GM19025 (cell line): Measurements from ENCODE around the gene SHPK.
A peak's percentile ranks its signal among the peaks of the same experiment; 100 is the strongest.

Experiments
- ATAC-seq: cut with Tn5 transposase; IDR thresholded peaks from one replicate; pipeline ENCODE4 v1.9.1; 2021; ENCODE audit warnings: mild to moderate bottlenecking, low read depth, moderate library complexity; ENCODE audit not compliant: unreplicated experiment

Gene SHPK, protein sequence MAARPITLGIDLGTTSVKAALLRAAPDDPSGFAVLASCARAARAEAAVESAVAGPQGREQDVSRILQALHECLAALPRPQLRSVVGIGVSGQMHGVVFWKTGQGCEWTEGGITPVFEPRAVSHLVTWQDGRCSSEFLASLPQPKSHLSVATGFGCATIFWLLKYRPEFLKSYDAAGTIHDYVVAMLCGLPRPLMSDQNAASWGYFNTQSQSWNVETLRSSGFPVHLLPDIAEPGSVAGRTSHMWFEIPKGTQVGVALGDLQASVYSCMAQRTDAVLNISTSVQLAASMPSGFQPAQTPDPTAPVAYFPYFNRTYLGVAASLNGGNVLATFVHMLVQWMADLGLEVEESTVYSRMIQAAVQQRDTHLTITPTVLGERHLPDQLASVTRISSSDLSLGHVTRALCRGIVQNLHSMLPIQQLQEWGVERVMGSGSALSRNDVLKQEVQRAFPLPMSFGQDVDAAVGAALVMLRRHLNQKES

DNA sequence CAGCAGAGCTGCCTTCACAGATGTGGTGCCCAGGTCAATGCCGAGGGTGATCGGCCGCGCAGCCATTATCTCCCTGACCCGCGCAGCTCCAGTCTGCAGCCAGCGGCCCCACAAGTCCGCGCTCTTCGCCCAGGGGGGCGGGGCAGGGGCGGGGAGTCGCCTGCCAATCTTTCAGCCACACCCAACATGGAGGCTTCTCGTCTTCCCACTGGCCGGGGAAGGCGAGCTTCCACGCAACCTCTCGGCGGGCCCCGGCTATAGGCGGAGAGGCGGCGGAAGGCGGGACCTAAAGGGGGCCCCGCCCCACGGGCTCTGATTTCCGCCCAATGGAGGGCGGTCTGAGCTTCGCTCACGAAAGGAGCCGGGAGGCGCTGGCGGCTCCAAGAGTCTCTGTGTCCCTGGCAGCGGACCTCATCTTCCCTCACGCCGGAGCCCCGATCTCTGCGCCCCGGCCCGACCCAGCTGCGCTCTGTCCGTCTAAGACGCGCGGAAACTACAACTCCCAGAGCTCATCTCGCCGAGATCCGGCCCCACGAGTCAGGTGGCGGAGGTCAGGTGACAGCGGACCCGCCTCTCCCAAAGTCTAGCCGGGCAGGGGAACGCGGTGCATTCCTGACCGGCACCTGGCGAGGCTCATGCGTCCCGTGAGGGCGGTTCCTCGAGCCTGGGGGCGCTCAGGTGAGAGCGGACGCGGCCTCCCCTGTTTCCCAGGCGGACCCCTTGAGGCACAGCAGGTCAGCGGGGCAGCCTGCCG lies at the start of gene SHPK, which contains the start of gene CTNS:
TSS of gene SHPK (minus strand) at position 97 of the 754 bp plus-strand sequence. CDS start at position 66, 31 bp downstream.
TSS of gene CTNS (plus strand) at position 607 of the 754 bp plus-strand sequence. CDS start 3,447 bp downstream, outside the sequence.
- peak; percentile 93 for ATAC-seq

DNA sequence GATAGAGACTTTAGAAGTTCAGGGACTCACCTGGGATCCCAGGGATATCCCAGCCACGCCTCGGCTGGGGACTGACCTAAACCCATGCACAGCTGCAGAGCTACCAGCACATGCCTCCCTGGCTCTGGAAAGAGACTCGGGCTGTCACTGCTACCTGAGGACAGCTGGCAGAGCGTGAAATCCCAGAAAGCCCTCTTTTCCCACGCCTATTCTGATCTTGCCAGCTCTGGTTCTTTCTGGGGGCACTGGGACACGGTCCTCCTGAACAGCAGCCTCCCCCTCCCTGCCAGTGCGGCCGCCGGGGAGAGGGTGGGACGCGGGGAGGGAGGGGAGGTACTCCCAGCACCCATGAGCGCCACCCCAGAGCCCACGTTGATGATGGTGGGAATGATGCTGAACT lies 49.1 kb upstream of the SHPK start:
- ATAC-seq = no peak

DNA sequence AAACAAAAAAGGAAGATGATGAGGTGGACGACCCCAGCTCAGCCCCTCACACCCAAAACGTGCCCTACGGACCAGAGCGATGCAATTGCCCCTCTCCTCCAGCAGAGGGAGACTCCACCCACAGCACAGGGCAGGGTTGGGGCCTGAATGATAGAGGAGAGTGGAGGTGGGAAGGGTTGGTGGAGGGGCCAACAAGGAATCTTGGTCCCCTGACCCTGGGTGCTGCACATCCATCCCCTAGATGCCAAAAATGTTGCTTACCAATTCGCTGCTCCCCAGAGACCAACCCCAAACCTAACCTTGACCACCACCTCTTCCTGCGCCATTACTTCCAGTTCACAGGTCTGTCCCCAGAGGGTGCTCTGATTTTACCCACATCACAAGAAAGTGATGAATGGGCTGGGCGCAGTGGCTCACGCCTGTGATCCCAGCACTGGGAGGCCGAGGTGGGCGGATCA lies 47.0 kb upstream of the SHPK start:
- no peak for ATAC-seq

DNA sequence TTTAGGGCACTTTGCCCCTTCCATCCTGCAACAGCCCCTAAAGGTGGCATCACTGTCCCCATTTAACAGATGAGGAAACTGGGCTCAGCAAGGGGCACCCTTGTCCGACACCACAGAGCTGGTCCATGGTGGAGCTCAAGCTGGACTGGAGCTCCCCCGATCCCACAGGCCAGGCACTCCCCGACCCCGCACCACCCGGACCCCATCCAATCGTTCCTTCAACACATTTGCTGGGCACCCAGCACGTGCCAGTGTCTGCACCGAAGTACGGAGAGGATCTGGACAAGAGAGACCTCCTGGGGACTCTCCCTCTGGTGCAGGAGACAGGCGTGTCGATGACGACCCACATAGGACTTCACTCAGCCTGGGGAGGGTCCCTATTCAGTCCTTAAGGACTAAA lies 46.0 kb upstream of the SHPK start:
- no peak for ATAC-seq

DNA sequence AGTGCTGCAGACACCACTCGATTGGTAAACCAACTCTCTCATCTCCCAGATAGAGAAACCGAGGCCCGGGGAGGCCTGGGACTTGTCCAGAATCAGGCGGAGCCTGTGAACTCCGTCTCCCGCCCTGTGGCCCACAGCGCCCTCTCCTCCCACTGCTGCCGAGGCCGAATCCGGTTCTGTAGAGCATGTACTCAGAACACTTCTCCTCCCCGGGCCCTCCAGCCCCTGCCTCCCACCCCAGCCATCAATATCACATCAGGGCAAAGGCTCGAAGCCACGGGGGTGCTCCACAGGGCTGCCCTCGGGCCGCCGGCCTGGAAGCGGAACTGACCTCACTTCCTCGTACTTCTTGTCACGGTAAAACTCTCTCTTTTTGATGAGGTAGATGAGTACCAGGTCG lies 45.5 kb upstream of the SHPK start:
- ATAC-seq = no peak

DNA sequence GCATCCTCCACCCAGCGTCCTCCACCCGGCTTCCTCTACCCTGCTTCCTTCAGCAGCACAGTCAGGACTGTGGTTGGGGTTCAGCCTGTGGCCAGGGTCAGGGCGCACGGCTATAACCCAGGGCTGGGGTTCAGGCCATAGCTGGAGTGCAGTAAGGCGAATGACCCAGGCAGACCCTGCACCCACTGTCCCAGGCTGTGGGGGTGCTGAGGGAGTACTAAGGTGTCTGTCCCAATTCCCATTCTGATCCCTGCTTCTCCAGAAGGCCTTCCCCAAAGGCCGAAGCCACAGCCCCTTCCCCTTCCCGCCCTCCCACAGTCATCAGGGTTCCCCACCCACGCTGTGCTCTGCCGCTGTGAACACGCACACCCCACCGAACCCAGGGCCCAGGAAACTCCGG lies 45.0 kb upstream of the SHPK start:
- ATAC-seq = no peak

DNA sequence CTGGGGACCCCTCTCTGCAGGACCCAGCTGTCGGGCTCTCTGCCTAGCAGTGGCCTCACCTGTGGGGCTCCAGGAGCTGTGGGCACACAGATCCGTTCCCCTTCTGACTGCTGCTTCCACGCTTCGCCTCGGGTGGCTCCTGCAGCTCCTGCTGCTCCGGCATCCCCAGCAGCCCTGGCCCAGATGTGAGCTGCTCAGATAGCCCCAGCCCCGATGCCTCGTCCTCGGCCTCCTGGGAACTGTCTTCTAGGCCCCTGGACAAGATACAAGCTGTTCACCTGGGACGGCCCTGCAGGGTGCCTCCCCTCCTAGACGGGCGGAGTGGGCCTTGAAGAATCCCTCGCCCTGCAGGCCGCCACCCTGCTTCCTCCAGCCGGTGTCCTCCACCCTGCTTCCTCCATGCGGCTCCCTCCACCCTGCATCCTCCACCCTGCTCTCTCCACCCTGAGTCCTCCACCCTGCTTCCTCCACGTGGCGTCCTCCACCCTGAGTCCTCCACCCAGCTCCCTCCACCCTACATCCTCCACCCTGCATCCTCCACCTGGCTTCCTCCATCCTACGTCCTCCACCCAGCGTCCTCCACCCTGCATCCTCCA lies 43.6 kb upstream of the SHPK start:
- no peak for ATAC-seq

DNA sequence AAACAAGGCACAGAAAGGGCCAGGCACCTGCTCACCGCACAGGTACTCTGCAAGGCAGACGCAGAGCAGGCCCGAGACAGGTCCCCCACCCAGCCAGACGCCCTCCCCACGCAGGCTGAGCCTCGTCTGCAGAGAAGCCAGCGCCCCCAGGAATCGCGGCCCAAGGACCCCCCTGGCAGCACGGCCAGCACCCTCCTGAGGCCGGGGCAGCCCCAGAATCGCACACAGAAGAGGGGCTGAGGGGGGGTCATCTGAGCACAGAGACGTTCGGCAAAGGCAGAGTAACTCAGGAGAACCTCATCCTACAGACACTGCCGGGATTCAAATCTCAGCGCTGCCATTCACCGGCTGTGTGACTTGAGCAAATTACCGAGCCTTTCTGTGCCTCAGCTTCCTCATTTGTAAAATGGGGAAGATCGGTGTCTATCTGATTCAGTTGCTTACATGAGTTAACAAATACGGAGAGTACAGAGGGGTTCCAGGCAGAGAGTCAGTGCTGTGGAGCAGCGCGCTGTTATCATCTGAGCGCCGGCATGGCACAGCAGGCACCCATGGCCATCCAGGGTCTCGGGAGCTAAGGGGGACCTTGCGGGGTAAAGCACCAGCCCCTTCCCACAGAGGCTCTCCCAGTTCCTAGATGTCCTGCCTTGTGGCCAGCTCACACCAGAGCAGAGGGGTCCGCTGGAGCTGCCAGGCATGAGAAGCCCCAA lies 42.9 kb upstream of the SHPK start:
- ATAC-seq = no peak

DNA sequence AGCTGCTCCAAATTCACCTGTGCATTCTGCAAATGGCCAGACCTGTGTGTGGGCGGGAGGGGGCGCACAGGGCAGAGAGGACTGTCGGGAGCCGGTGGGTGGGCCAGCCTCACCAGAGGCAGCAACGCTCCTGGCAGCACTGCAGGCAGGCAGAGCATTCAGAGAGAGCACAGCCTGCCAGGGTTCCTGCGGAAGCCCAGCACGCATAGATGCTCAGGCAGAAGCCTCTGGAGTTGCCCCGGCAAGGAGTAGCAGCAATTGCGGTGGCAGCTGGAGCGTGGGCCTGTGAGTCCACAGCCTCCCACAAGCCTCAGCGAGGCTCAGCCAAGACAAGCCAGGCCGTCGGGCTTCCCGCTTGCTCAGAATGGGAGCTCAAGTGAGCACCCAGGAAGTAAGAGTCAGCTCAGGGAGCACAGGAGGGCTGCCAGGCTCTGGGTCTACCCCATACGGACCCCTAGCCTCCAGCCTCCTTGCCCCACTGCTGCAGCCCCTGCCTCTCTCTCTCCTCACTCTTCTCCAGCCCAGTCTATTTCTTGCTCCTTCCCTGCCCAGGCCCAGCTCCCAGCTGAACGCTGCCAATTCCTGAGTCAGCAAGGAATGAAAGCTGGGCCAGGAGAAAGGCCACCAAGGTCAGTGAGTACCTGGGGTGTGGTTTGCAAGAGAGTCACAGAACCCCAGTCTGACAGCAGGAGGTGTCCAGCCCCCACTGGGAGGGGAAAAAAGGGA lies 42.2 kb upstream of the SHPK start:
- no peak for ATAC-seq

DNA sequence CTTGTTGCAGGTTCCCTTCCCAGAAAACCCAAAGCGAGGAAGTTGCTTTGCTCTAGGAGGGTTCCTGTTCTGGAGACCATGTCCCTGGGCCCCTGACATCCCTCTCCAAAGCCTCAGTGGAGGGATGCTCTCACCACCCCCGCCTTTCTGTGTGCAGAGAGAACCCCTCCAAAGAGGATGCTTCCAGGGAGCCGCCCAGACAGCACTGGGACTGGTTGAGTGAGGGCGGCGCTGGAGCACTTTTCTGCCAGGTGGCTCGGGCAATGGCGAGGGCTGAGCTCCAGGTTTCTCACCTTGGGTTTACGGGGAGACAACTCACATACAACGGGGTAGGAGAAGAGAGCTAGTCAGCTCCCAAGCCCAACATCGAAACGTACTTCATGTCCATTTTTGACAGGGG lies 39.8 kb upstream of the SHPK start:
- no peak for ATAC-seq

DNA sequence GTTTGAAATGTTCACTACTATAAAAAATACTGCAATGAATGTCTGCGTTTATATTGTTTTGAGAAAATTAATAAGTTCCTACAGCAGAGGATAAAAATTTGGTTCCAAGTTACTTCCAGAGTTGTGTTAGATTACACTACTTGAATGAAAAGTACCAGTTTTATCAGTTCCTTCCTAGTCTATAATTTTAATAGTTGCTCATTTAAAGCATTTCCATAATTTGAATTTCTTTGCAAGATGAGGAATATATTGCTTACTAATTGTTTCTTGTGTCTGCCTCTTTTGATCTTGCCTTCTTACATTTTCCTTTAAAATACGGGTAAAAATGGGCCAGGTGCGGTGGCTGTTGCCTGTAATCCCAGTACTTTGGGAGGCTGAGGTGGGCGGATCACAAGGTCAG lies 36.5 kb upstream of the SHPK start:
- no peak for ATAC-seq

DNA sequence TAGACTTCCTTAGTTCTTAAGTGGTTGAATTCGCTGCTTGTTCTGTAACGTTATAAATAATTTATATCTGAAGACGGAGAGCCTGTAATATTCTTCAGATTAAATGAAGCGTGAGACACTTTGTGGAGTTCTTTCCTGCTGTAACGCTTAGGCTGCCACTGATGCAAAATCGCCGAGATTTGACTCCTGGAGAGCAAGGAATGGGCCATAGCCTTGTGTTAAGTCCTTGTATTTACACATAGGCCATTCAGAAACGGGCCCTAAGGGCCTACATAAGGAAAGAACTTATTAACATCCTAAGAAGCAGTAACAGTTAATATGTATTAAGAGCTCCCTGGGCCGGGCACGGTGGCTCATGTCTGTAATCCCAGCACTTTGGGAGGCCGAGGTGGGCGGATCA lies 33.5 kb upstream of the SHPK start:
- ATAC-seq = no peak

DNA sequence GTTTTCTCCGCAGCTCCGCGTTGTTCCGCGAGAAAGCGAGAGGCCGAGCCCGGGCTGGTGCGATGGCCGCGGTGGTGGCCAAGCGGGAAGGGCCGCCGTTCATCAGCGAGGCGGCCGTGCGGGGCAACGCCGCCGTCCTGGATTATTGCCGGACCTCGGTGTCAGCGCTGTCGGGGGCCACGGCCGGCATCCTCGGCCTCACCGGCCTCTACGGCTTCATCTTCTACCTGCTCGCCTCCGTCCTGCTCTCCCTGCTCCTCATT lies 33.0 kb upstream of the SHPK start:
- no peak for ATAC-seq

DNA sequence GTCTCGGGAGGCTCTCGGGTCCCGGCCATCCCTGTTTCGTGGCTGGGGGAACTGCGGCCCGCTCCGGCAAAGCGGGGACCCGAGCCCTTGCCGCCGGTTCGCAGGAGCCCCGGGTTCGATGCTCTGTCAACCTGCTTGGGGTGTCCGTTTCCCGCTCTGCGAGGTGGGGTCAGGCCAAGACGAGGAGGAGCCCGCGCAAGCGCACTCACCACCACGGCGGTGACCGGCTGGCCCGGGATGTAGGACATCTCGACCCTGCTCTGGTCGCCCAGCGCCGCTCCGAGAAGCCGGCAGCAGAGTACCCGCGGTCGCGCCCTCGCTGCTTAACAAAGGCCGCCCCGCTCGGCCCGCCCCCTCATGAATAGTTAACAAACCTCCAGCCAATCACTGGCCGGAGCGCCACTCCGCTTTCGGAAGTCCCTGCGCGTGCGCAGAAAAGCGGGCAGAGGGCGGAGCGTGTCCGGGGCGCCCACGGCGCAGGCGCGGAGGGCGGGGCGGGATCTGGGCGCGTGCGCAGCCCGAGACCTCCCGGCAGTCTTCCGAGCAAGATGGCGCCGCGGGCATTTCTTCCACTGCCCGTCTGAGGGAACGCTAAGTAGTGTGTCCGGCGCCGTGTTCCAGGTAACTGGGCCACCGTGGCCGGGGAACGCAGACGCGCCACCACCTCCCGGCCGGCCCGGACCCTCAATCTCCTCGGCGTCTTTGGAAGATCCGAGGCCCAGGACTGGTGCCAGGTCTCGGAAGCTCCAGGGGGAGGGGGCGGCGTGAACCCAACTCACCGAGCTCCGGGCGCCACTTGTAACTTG lies 32.4 kb upstream of the SHPK start, which contains the start of the genes EMC6 and TAX1BP3:
TSS of gene EMC6 (plus strand) at position 534 of the 806 bp plus-strand sequence. CDS start 335 bp downstream, outside the sequence.
TSS of gene TAX1BP3 (minus strand) at position 300 of the 806 bp plus-strand sequence. CDS start at position 248, 52 bp downstream.
- ATAC-seq = peak; percentile 86

DNA sequence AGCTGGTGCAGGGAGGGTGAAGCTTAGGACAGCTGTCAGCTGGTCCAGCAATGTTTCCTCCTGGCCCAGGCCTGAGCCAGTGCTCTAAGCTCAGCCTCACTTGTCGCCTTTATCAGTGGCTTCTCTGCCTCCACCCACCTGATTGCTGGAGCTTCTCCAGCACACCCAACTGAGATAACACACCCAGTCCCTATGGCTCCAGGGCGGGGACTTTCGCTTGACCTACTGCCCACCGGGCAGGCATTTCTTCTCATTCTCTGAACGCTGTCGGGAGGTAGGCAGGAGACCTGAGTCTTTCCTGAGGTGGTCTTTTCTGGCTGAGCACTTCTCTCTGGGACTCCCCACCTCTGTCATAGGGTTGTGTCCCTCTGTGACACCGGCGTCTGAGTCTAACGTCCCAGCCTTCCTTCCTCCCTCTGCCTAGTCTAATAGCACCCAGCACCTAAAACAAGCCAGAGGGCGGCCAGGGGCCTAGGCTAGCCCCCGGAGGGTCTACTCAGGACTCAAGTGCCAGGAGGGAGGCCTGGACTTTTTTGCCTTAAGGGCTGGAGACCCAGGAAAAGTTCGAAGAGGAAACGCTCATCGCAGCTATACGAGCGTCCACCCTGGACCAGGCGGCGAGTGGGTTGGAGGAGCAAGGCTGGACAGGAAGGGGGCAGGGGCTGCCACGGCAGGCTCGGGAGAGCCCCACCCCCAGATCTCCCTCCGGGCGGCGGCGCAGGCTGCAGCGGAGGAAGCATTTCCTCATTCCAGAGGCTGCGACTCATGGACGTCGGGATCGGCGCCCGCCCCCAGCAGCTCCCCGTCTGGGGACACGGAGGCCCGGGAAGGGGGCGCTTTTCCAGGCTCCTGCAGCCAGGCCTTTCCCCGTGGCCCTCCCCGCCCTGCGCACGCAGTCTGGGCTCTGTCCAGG lies 31.6 kb upstream of the SHPK start:
- ATAC-seq = no peak

DNA sequence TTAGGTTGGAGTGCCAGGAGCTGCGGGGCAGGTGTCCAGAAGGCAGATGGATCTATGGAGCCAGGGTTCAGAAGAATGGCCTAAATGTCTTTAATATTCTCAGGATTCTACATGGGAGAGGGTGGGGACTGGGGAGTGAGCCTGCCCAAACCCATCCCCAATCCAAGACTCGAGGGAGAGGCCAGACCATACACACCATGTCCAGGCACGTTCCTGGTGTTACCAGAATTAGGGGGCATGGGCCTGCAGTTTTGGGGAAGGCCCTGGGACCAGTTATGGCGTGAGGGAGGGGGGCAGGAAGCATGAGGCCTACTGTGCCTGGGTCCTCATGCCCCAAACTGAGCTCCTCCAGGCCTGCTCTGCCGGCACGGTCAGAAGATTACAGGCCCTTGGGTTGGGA lies 30.5 kb upstream of the SHPK start:
- no peak for ATAC-seq

DNA sequence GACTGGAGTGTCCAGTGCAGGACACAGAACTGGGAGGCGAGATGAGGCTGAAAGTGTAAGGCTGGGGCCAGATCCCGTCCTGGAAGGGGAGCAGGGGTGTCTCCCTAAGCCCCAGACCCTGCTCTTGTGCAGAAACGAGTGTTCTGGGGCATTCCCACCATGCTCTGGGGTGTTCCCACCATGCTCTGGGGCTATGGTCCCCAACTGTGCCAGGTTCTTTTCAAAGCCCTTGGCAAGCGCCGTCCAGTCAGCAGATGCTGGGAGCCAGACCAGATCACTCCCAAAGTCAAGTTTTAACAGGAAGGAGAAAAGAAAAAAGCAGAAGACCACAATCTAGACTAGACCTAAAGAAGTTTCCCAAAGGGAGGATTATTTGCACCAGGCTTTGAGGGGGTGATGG lies 29.8 kb upstream of the SHPK start:
- ATAC-seq = no peak
